Neural cell (in vitro differentiated cells): ENCODE results near the gene PHF24.
"Not testable (repeated sequence)": the region's sequence is repeated elsewhere in the genome, so short reads cannot be mapped to it uniquely, and the experiment has no call there.

Experiments used
- EP300 ChIP-seq: fragments of 450-650 bp; conservative IDR thresholded peaks from 2 replicates; pipeline ENCODE4 v1.6.1; 2014; ENCODE audit warnings: antibody characterized with exemption, mild to moderate bottlenecking, moderate library complexity; ENCODE audit not compliant: poor library complexity, severe bottlenecking
- EZH2 ChIP-seq: fragments of 200-600, 300-800 bp; shearing (Covaris generic), sonication (generic); IDR thresholded peaks from 2 replicates; pipeline ENCODE4 v1.6.1; 2014; ENCODE audit warnings: antibody characterized with exemption, low read length, borderline replicate concordance, mild to moderate bottlenecking; ENCODE audit not compliant: insufficient read depth, poor library complexity, severe bottlenecking
- MXI1 ChIP-seq: fragments of 450-650 bp; conservative IDR thresholded peaks from 2 replicates; pipeline ENCODE4 v1.6.1; 2014; ENCODE audit warnings: antibody characterized with exemption, mild to moderate bottlenecking; ENCODE audit not compliant: poor library complexity, severe bottlenecking
- POLR2AphosphoS5 ChIP-seq: IDR thresholded peaks from 2 replicates; pipeline ENCODE4 v1.6.1; 2012
- RAD21 ChIP-seq: fragments of 450-650 bp; conservative IDR thresholded peaks from 2 replicates; pipeline ENCODE4 v1.6.1; 2014; ENCODE audit warnings: antibody characterized with exemption, mild to moderate bottlenecking, moderate library complexity
- SMC3 ChIP-seq: fragments of 450-650 bp; conservative IDR thresholded peaks from 2 replicates; pipeline ENCODE4 v1.6.1; 2014; ENCODE audit warnings: antibody characterized with exemption, mild to moderate bottlenecking, moderate library complexity; ENCODE audit not compliant: poor library complexity
- TAF1 ChIP-seq: IDR thresholded peaks from 2 replicates; pipeline ENCODE4 v1.6.1; 2012; ENCODE audit warnings: low read depth
- TF ChIP-seq, protein P1 (sequence below): IDR thresholded peaks from 2 replicates; pipeline ENCODE4 v1.6.1; 2012; ENCODE audit warnings: borderline replicate concordance
- TF ChIP-seq, protein P2 (sequence below): fragments of 450-650 bp; IDR thresholded peaks from 2 replicates; pipeline ENCODE4 v1.5.1; 2014; ENCODE audit warnings: antibody characterized with exemption, mild to moderate bottlenecking, moderate library complexity; ENCODE audit not compliant: poor library complexity, severe bottlenecking

DNA sequence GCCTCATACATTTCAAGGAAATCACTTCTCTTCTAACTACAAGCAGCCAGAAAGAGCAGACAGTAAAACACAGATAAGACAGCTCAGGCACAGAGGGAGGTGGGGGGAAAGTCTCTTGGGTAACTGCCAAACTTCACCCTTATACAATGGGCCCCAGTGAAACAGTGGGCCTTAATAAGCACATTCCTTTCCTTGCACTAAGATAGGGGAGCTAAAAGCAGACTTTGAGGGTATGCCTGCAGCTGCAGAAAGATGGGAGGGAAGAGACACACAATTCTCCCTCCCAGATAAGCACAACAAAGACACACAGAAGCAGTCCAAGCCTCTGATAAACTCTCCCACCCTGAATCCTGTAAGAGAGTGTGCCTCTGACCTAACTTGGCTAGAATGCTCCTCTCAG lies 18.1 kb upstream of the PHF24 start:
- not testable (repeated sequence) for TF ChIP-seq EZH2, POLR2AphosphoS5, RAD21, TAF1, MXI1, SMC3, EP300
- TF ChIP-seq, protein P1, sequence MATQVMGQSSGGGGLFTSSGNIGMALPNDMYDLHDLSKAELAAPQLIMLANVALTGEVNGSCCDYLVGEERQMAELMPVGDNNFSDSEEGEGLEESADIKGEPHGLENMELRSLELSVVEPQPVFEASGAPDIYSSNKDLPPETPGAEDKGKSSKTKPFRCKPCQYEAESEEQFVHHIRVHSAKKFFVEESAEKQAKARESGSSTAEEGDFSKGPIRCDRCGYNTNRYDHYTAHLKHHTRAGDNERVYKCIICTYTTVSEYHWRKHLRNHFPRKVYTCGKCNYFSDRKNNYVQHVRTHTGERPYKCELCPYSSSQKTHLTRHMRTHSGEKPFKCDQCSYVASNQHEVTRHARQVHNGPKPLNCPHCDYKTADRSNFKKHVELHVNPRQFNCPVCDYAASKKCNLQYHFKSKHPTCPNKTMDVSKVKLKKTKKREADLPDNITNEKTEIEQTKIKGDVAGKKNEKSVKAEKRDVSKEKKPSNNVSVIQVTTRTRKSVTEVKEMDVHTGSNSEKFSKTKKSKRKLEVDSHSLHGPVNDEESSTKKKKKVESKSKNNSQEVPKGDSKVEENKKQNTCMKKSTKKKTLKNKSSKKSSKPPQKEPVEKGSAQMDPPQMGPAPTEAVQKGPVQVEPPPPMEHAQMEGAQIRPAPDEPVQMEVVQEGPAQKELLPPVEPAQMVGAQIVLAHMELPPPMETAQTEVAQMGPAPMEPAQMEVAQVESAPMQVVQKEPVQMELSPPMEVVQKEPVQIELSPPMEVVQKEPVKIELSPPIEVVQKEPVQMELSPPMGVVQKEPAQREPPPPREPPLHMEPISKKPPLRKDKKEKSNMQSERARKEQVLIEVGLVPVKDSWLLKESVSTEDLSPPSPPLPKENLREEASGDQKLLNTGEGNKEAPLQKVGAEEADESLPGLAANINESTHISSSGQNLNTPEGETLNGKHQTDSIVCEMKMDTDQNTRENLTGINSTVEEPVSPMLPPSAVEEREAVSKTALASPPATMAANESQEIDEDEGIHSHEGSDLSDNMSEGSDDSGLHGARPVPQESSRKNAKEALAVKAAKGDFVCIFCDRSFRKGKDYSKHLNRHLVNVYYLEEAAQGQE, result not testable (repeated sequence)
- TF ChIP-seq, protein P2, sequence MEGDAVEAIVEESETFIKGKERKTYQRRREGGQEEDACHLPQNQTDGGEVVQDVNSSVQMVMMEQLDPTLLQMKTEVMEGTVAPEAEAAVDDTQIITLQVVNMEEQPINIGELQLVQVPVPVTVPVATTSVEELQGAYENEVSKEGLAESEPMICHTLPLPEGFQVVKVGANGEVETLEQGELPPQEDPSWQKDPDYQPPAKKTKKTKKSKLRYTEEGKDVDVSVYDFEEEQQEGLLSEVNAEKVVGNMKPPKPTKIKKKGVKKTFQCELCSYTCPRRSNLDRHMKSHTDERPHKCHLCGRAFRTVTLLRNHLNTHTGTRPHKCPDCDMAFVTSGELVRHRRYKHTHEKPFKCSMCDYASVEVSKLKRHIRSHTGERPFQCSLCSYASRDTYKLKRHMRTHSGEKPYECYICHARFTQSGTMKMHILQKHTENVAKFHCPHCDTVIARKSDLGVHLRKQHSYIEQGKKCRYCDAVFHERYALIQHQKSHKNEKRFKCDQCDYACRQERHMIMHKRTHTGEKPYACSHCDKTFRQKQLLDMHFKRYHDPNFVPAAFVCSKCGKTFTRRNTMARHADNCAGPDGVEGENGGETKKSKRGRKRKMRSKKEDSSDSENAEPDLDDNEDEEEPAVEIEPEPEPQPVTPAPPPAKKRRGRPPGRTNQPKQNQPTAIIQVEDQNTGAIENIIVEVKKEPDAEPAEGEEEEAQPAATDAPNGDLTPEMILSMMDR, result not testable (repeated sequence)
